ENCODE measurements around the gene HYAL3. TPM values are rescaled to one million over a fixed set of nuclear protein-coding genes. Genes with fewer than 3 reads are reported as not detected.

The HYAL3 gene
- total and polyA plus RNA-seq, 2 of the 13 experiments (the other 11 are each of a cell fraction or from before 2014, with no cell fraction given), result 5.5 to 10.4 TPM

DNA sequence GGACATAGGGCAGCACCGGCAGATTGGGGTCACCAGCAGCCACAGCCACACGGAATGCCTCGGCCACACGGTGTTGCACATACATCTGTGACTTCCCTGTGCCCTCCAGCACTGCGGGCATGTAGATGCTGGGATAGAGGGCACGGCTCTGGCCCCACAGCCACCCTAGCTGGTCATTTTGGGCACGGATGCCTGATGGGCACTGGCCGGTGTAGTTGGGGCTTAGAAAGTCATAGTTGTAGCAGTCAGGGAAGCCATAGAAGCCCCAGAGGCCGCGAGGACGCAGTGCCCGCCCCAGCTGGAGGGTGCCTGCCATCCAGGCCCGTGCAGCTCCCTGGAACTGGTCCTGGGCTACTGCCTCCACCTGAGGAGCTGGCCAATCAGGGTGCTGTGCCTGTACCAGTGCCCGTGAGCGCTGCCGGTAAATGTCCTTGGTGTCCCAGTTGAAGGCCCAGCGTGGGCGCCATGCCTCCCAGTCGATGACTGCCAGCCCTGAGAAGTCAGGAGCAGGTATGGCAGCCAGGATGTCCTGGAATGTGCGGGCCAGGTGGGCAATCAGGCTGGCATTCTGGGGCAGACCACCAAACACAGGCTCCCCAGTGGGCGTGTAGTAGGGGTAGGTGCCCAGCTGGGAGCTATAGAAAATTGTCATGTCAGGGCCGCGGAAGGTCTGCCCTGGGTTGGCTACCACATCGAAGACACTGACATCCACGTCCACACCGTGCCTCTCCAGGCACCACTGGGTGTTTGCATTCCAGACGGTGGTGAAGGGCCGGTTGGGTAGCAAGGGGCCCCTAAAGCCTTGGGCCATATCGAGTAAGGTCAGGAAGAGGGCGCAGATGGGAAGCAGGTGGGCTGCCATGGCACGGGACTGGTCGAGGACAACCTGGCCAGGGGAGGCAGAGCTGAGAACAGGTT is 3.1 kb upstream of the HYAL3 start (continued):
- no peak for TF ChIP-seq MTF2 (CRISPR knock-in tag; IDR thresholded peaks at IDR 0.05; ENCODE audit: borderline replicate concordance)
- peak; percentile 2 for TF ChIP-seq TEAD3 (CRISPR knock-in tag; optimal IDR thresholded peaks at IDR 0.05; ENCODE audit: borderline replicate concordance)
- TF ChIP-seq, protein P1, sequence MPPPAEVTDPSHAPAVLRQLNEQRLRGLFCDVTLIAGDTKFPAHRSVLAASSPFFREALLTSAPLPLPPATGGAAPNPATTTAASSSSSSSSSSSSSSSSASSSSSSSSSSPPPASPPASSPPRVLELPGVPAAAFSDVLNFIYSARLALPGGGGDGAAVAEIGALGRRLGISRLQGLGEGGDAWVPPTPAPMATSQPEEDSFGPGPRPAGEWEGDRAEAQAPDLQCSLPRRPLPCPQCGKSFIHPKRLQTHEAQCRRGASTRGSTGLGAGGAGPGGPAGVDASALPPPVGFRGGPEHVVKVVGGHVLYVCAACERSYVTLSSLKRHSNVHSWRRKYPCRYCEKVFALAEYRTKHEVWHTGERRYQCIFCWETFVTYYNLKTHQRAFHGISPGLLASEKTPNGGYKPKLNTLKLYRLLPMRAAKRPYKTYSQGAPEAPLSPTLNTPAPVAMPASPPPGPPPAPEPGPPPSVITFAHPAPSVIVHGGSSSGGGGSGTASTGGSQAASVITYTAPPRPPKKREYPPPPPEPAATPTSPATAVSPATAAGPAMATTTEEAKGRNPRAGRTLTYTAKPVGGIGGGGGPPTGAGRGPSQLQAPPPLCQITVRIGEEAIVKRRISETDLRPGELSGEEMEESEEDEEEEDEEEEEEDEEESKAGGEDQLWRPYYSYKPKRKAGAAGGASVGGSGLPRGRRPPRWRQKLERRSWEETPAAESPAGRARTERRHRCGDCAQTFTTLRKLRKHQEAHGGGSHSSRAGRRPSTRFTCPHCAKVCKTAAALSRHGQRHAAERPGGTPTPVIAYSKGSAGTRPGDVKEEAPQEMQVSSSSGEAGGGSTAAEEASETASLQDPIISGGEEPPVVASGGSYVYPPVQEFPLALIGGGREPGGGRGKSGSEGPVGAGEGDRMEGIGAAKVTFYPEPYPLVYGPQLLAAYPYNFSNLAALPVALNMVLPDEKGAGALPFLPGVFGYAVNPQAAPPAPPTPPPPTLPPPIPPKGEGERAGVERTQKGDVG (CRISPR knock-in tag; IDR thresholded peaks at IDR 0.05; ENCODE audit: borderline replicate concordance), result 0 out of 2 replicates have a peak, but pooled peaks have one; percentile 1
- TF ChIP-seq HNRNPLL (IDR thresholded peaks at IDR 0.05; ENCODE audit: low read depth, low read length, poor library complexity, severe bottlenecking), result peak; percentile 53
- TF ChIP-seq RBM22 (optimal IDR thresholded peaks at IDR 0.05; ENCODE audit: low read length), result peak; percentile 65
- TF ChIP-seq, protein P2, sequence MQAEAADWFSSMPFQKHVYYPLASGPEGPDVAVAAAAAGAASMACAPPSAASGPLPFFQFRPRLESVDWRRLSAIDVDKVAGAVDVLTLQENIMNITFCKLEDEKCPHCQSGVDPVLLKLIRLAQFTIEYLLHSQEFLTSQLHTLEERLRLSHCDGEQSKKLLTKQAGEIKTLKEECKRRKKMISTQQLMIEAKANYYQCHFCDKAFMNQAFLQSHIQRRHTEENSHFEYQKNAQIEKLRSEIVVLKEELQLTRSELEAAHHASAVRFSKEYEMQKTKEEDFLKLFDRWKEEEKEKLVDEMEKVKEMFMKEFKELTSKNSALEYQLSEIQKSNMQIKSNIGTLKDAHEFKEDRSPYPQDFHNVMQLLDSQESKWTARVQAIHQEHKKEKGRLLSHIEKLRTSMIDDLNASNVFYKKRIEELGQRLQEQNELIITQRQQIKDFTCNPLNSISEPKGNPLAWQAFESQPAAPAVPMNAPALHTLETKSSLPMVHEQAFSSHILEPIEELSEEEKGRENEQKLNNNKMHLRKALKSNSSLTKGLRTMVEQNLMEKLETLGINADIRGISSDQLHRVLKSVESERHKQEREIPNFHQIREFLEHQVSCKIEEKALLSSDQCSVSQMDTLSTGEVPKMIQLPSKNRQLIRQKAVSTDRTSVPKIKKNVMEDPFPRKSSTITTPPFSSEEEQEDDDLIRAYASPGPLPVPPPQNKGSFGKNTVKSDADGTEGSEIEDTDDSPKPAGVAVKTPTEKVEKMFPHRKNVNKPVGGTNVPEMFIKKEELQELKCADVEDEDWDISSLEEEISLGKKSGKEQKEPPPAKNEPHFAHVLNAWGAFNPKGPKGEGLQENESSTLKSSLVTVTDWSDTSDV (CRISPR knock-in tag; IDR thresholded peaks at IDR 0.05), result peak; percentile 90; the same call in 1 of the 2 replicates
- peak; percentile 78 for TF ChIP-seq ZNF878 (CRISPR knock-in tag; IDR thresholded peaks at IDR 0.05)
- TF ChIP-seq SALL2 (CRISPR knock-in tag; IDR thresholded peaks at IDR 0.05), result peak; percentile 13; the same call in 1 of the 2 replicates
- peak; percentile 62; the same call in 1 of the 2 replicates for TF ChIP-seq ZNF891 (CRISPR knock-in tag; IDR thresholded peaks at IDR 0.05)
- TF ChIP-seq ZNF737 (CRISPR knock-in tag; IDR thresholded peaks at IDR 0.05; ENCODE audit: borderline replicate concordance), result peak; percentile 73; the same call in 1 of the 2 replicates
- TF ChIP-seq ZNF558 (CRISPR knock-in tag; IDR thresholded peaks at IDR 0.05; ENCODE audit: borderline replicate concordance), result peak; percentile 8; the same call in 1 of the 2 replicates
- TF ChIP-seq ZNF180 (CRISPR knock-in tag; IDR thresholded peaks at IDR 0.05; ENCODE audit: borderline replicate concordance, low read depth), result 0 out of 2 replicates have a peak, but pooled peaks have one; percentile 61
- TF ChIP-seq, protein P3, sequence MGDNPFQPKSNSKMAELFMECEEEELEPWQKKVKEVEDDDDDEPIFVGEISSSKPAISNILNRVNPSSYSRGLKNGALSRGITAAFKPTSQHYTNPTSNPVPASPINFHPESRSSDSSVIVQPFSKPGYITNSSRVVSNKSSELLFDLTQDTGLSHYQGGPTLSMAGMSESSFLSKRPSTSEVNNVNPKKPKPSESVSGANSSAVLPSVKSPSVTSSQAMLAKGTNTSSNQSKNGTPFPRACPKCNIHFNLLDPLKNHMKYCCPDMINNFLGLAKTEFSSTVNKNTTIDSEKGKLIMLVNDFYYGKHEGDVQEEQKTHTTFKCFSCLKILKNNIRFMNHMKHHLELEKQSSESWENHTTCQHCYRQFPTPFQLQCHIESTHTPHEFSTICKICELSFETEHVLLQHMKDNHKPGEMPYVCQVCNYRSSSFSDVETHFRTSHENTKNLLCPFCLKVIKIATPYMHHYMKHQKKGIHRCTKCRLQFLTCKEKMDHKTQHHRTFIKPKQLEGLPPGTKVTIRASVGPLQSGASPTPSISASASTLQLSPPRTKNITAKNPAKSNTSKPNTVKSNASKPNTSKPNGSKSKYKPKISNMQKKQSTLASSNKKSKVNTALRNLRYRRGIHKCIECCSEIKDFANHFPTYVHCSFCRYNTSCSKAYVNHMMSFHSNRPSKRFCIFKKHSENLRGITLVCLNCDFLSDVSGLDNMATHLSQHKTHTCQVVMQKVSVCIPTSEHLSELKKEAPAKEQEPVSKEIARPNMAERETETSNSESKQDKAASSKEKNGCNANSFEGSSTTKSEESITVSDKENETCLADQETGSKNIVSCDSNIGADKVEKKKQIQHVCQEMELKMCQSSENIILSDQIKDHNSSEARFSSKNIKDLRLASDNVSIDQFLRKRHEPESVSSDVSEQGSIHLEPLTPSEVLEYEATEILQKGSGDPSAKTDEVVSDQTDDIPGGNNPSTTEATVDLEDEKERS (CRISPR knock-in tag; IDR thresholded peaks at IDR 0.05), result 0 out of 2 replicates have a peak, but pooled peaks have one; percentile 28
- peak; percentile 85 for TF ChIP-seq HNRNPL (IDR thresholded peaks at IDR 0.05; ENCODE audit: low read depth, low read length)
- TF ChIP-seq RXRA (CRISPR knock-in tag; IDR thresholded peaks at IDR 0.05), result peak; percentile 8; the same call in 1 of the 2 replicates
- no peak for TF ChIP-seq RAD21 (CRISPR knock-in tag; IDR thresholded peaks at IDR 0.05)
- peak; percentile 48; the same call in 1 of the 2 replicates for TF ChIP-seq ZNF264 (CRISPR knock-in tag; IDR thresholded peaks at IDR 0.05)
- 0 out of 2 replicates have a peak, but pooled peaks have one; percentile 52 for TF ChIP-seq ZKSCAN5 (CRISPR knock-in tag; IDR thresholded peaks at IDR 0.05)
